Measurements from ENCODE around the gene NOSTRIN. TPM values are rescaled to one million over a fixed set of nuclear protein-coding genes. Genes with fewer than 3 reads are reported as not detected.
A peak's percentile ranks its signal among the peaks of the same experiment; 100 is the strongest.

NOSTRIN gene
- polyA plus RNA-seq (2011; rRNA removed) (not detected in 2 replicates), polyA minus RNA-seq (2011; rRNA and poly(A)+ RNA removed) (not detected in 2 replicates)

- no peak for DNase-seq (ENCODE audit: low read depth)
- Histone ChIP-seq H3K4me3 (ENCODE audit: low read depth, low read length) (no peak within 1 kb of the TSS), H3K27me3 (ENCODE audit: control insufficient read depth, insufficient read depth, low read length) (no peaks in the 10 kb centered on the region), H3K36me3 (ENCODE audit: control insufficient read depth, insufficient read depth, low read length) (no peaks in the 10 kb centered on the region)
- ChIA-PET CTCF (no interaction called here), POLR2A (no interaction called here)
- TF ChIP-seq CTCF (IDR thresholded peaks at IDR 0.05; ENCODE audit: insufficient read depth, low read depth, low read length) = no peak
Measured at GRCh38 chr2:168801961-168802858, at the start of gene NOSTRIN. Gene NOSTRIN (plus strand): TSS chr2:168802637. CDS start chr2:168802647, 10 bp downstream.

GRCh38 chr2:168753765-168754329 lies 48.6 kb upstream of the NOSTRIN start:
- Histone ChIP-seq H3K27me3 (ENCODE audit: control insufficient read depth, insufficient read depth, low read length) (no peaks in the 10 kb centered on the region), H3K36me3 (ENCODE audit: control insufficient read depth, insufficient read depth, low read length) (no peaks in the 10 kb centered on the region), H3K4me3 (ENCODE audit: low read depth, low read length) (no peak overlapping the region)
- no peak for TF ChIP-seq CTCF (IDR thresholded peaks at IDR 0.05; ENCODE audit: insufficient read depth, low read depth, low read length)
- ChIA-PET POLR2A (no interaction called here), CTCF (no interaction called here)
- no peak for DNase-seq (ENCODE audit: low read depth)

GRCh38 chr2:168757223-168757622 lies 45.2 kb upstream of the NOSTRIN start:
- no peak for TF ChIP-seq CTCF (IDR thresholded peaks at IDR 0.05; ENCODE audit: insufficient read depth, low read depth, low read length)
- no peaks in the 10 kb centered on the region for H3K27me3 ChIP-seq (ENCODE audit: control insufficient read depth, insufficient read depth, low read length)
- ChIA-PET POLR2A (no interaction called here), CTCF (interaction anchor here (0.6 to 6.7 kb wide), 3 partner anchors 15 to 989 kb away, joined by 3 to 54 read pairs (median 3); no protein-coding TSS in a partner anchor)
- no peaks in the 10 kb centered on the region for H3K36me3 ChIP-seq (ENCODE audit: control insufficient read depth, insufficient read depth, low read length)
- no peak overlapping the region for H3K4me3 ChIP-seq (ENCODE audit: low read depth, low read length)
- no peak for DNase-seq (ENCODE audit: low read depth)

- no peaks in the 10 kb centered on the region for H3K36me3 ChIP-seq (ENCODE audit: control insufficient read depth, insufficient read depth, low read length)
- CTCF ChIA-PET = interaction anchor here (0.6 to 6.7 kb wide), 4 partner anchors 18 to 1033 kb away, joined by 3 to 54 read pairs (median 4); no protein-coding TSS in a partner anchor
- H3K4me3 ChIP-seq (ENCODE audit: low read depth, low read length) = no peak overlapping the region
- DNase-seq (ENCODE audit: low read depth) = no peak
- H3K27me3 ChIP-seq (ENCODE audit: control insufficient read depth, insufficient read depth, low read length) = no peaks in the 10 kb centered on the region
- POLR2A ChIA-PET = no interaction called here
- peak; percentile 69 for TF ChIP-seq CTCF (IDR thresholded peaks at IDR 0.05; ENCODE audit: insufficient read depth, low read depth, low read length)
Measured at GRCh38 chr2:168758970-168759820, 43.2 kb upstream of the NOSTRIN start.
